ENCODE data around the gene HSD17B1. TPM values are rescaled to one million over a fixed set of nuclear protein-coding genes. Genes with fewer than 3 reads are reported as not detected.

The HSD17B1 gene
- total RNA-seq, 2 experiments from 2014 or later: 0.73 to 0.97 TPM

DNA sequence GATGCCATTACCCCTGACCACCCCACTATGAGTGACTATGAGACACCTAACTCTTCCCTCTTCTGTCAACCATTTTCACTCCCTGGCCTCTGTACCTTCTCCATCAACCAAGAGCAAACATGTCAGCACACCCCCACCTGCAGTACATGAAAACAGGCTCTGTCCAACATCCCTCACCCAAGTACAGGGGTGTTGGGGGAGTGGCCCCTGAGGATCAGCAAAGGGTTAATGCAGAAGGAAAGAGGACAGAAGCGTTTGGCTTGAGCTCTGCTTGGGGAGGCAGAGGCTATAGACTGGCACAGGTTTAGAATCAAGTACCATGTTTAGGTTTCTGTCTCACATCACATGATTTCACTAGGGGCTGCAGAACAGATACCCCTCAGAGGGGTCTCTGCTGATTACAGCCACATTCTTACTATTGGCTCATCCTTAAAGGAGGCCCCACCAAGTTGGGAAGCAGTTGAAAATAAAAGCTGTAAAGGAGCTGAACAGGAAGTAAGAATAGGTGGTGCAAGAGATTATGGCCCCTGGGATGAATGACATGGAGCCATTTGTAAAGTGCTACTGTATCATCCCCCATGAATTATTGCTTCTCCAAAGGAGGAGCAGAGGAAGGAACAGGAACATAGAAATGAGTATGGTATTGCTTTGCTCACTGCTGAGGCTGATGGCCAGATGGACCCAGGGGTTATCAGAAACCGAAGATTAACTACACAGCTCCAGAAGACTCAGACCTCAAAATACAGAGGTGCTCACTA, 27.2 kb downstream of the HSD17B1 start:
- Mint-ChIP-seq H3K36me3 (ENCODE audit: low read depth) (peaks cover 41% of the 10 kb centered on the region), H3K27ac (no peak overlapping the region), H3K27me3 (no peaks in the 10 kb centered on the region), H3K9me3 (no peaks in the 10 kb centered on the region), H3K4me3 (no peak overlapping the region), H3K4me1 (peaks cover 31% of the 10 kb centered on the region)
- ChIA-PET CTCF (interaction anchor here (1.2 to 3.8 kb wide), 4 partner anchors 10 to 189 kb away, joined by 3 to 20 read pairs (median 7); no protein-coding TSS in a partner anchor), POLR2A (no interaction called here)
- DNase-seq: no peak

DNA sequence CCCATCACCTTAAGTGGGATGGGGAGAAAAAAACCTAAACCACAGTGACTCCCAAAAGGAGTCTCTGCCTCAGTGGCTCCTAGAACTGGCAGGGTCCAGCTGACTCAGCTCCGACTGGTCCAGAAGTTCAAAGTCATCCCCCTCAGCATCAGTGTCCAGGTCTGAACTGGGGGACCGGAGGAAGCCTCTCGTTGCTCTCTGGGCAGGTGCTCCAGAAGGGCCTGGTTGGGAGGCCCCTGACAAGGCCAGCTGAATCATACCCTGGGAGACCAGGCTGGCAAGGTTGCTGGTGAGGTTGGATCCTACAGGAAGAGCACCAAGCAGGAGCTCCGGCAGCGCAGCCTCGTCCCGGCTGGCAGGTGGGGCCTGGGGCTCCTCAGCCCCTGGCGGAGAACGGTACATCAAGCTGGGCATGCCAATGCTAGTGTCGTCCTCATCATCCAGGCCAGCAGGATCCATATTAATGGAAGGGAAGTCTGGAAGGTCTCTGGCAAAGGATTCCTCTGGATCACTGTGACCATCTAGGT, 29.1 kb downstream of the HSD17B1 start:
- H3K27me3 Mint-ChIP-seq: no peaks in the 10 kb centered on the region
- H3K36me3 Mint-ChIP-seq (ENCODE audit: low read depth): peaks cover 37% of the 10 kb centered on the region
- no peaks in the 10 kb centered on the region for H3K9me3 Mint-ChIP-seq
- POLR2A ChIA-PET: no interaction called here
- H3K27ac Mint-ChIP-seq: no peak overlapping the region
- DNase-seq: no peak
- no peak overlapping the region for H3K4me3 Mint-ChIP-seq
- H3K4me1 Mint-ChIP-seq: peaks cover 15% of the 10 kb centered on the region
- CTCF ChIA-PET: no interaction called here

- Mint-ChIP-seq H3K27me3 (no peaks in the 10 kb centered on the region), H3K27ac (no peak overlapping the region), H3K4me3 (no peak overlapping the region), H3K4me1 (no peaks in the 10 kb centered on the region), H3K36me3 (ENCODE audit: low read depth) (peaks cover 54% of the 10 kb centered on the region), H3K9me3 (no peaks in the 10 kb centered on the region)
- no peak for DNase-seq
- CTCF ChIA-PET: interaction anchor here (1.4 kb wide), 1 partner anchor 20 kb away, joined by 3 read pairs; no protein-coding TSS in a partner anchor
- POLR2A ChIA-PET: no interaction called here
Observed at GRCh38 chr17:42584880-42585279, 32.2 kb downstream of the HSD17B1 start.

- no peak for DNase-seq
- Mint-ChIP-seq H3K4me3 (no peak overlapping the region), H3K27me3 (no peaks in the 10 kb centered on the region), H3K27ac (no peak overlapping the region), H3K9me3 (no peaks in the 10 kb centered on the region), H3K4me1 (peaks cover 2% of the 10 kb centered on the region), H3K36me3 (ENCODE audit: low read depth) (peaks cover 56% of the 10 kb centered on the region)
- CTCF ChIA-PET: no interaction called here
- POLR2A ChIA-PET: no interaction called here
Observed at GRCh38 chr17:42585353-42585752, 32.6 kb downstream of the HSD17B1 start.

DNA sequence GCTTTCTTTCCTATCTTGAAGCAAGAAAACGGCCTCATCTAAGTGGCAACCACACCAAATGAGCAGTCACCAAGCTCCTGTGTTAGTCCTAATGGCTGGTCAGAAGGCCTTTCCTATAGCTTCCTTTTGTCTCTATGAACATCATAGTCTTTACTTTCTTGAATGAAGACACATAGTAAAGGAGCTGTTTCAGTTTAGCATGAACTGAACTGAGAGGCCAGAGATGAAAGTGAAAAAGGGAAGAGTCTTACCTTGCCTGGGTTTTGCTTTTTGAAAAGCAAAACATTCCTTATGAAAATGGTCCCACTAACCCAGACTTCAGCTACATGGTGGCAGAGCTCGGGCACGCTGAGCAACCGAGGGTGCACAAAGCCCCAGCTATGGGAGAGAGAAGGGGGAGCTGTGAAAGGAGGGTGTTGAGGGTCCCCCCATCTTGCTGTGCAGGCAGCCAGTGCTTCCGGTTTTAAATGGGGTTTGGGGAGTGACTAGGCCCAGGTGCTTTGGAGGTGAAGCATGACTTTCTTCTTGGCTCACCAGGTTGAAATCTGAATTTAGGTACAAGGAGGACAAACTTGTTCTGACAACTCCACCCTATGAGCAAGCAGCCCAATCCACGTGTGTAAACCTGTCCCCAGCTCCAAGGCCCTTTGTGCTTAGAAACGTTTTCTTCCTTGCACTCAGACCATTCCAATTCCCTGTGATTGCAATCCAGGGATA, 33.9 kb downstream of the HSD17B1 start:
- Mint-ChIP-seq H3K27ac (no peak overlapping the region), H3K4me3 (no peak overlapping the region), H3K4me1 (peaks cover 10% of the 10 kb centered on the region), H3K27me3 (no peaks in the 10 kb centered on the region), H3K36me3 (ENCODE audit: low read depth) (peaks cover 62% of the 10 kb centered on the region), H3K9me3 (no peaks in the 10 kb centered on the region)
- ChIA-PET POLR2A (interaction anchor here (0.7 kb wide), 1 partner anchor 82 kb away, joined by 3 read pairs; no protein-coding TSS in a partner anchor), CTCF (interaction anchor here (2.1 kb wide), 1 partner anchor 8 kb away, joined by 12 read pairs; the partner anchor contains the start of gene PSMC3IP)
- no peak for DNase-seq

DNA sequence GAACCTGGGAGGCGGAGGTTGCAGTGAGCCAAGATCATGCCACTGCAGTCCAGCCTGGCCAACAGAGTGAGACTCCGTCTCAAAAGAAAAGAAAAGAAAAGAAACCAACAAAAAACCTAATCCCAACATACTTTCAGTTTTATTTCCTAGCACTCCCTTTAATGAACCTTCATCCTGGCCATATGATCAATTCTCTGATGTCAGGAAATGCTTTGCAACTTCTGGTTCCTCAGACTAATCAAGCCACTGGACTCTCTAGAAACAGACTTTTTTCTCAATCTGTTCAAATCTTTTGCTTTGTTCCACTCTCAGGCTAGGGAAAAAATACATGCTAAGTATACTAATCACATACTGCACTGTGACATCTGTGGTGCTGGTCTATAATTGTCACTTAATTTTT, 38.2 kb downstream of the HSD17B1 start:
- Mint-ChIP-seq H3K36me3 (ENCODE audit: low read depth) (peaks cover 33% of the 10 kb centered on the region), H3K4me1 (peaks cover 16% of the 10 kb centered on the region), H3K27ac (no peak overlapping the region), H3K9me3 (no peaks in the 10 kb centered on the region), H3K4me3 (no peak overlapping the region), H3K27me3 (no peaks in the 10 kb centered on the region)
- no peak for DNase-seq
- ChIA-PET POLR2A (no interaction called here), CTCF (interaction anchor here (2.9 kb wide), 1 partner anchor 13 kb away, joined by 11 read pairs; the partner anchor contains the start of gene PSMC3IP)

DNA sequence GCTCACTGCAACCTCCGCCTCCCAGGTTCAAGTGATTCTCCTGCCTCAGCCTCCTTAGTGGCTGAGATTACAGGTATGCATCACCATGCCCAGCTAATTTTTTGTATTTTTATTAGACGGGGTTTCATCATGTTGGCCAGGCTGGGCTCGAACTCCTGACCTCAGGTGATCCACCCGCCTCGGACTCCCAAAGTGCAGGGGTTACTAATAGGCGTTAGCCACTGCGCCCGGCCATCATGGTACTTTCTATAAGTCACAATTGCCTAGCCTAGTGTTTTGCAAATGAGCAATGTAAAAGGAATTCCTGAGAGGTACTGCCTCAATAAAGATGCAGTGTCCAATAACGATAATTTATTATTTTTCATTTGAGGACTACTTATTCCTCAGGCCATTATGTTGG, 38.7 kb downstream of the HSD17B1 start:
- DNase-seq: no peak
- POLR2A ChIA-PET: no interaction called here
- Mint-ChIP-seq H3K36me3 (ENCODE audit: low read depth) (peaks cover 34% of the 10 kb centered on the region), H3K4me3 (no peak overlapping the region), H3K9me3 (no peaks in the 10 kb centered on the region), H3K4me1 (peaks cover 16% of the 10 kb centered on the region), H3K27ac (no peak overlapping the region), H3K27me3 (no peaks in the 10 kb centered on the region)
- CTCF ChIA-PET: interaction anchor here (2.9 kb wide), 1 partner anchor 13 kb away, joined by 11 read pairs; the partner anchor contains the start of gene PSMC3IP

DNA sequence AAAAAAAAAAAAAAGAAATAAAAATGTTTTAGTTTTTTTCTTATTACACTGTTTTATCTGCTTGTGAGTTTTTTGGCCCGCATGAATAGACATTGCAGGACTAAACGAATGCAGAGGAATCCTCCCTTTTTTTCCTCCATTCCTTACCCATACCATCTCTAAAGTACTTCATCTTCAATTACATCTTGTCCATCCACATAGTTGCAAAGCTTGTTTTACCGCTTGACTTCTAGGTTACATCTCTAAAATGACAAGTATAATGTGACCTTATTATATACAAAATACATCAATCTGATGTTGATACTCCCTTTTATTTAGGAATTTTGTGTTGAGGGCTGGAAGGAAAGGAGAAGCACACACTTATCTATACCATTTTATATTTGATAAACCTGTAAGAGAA, 43.7 kb downstream of the HSD17B1 start:
- no peak for DNase-seq
- Mint-ChIP-seq H3K36me3 (ENCODE audit: low read depth) (peaks cover 18% of the 10 kb centered on the region), H3K27ac (no peak overlapping the region), H3K9me3 (no peaks in the 10 kb centered on the region), H3K27me3 (no peaks in the 10 kb centered on the region), H3K4me1 (peaks cover 8% of the 10 kb centered on the region), H3K4me3 (no peak overlapping the region)
- POLR2A ChIA-PET: interaction anchor here (0.5 kb wide), 1 partner anchor 32 kb away, joined by 3 read pairs; no protein-coding TSS in a partner anchor
- CTCF ChIA-PET: interaction anchor here (3.1 kb wide), 1 partner anchor 18 kb away, joined by 13 read pairs; the partner anchor contains the start of gene PSMC3IP

- Mint-ChIP-seq H3K27ac (no peak overlapping the region), H3K9me3 (no peaks in the 10 kb centered on the region), H3K4me1 (peaks cover 2% of the 10 kb centered on the region), H3K36me3 (ENCODE audit: low read depth) (peaks cover 20% of the 10 kb centered on the region), H3K27me3 (no peaks in the 10 kb centered on the region), H3K4me3 (no peak overlapping the region)
- DNase-seq: no peak
- ChIA-PET POLR2A (no interaction called here), CTCF (interaction anchor here (0.8 to 3.1 kb wide), 6 partner anchors 9 to 370 kb away, joined by 3 to 13 read pairs (median 4); partner anchors contain the start of genes BECN1 and PSMC3IP)
Observed at GRCh38 chr17:42598905-42599304, 46.2 kb downstream of the HSD17B1 start.

GRCh38 chr17:42603318-42603717, 50.6 kb downstream of the HSD17B1 start:
- ChIA-PET POLR2A (no interaction called here), CTCF (no interaction called here)
- no peaks in the 10 kb centered on the region for H3K27me3 Mint-ChIP-seq
- peaks cover 28% of the 10 kb centered on the region for H3K36me3 Mint-ChIP-seq (ENCODE audit: low read depth)
- H3K4me1 Mint-ChIP-seq: peaks cover 37% of the 10 kb centered on the region
- H3K4me3 Mint-ChIP-seq: no peak overlapping the region
- no peaks in the 10 kb centered on the region for H3K9me3 Mint-ChIP-seq
- DNase-seq: no peak
- H3K27ac Mint-ChIP-seq: no peak overlapping the region
